ENCODE results near the gene NFYB. TPM values are rescaled to one million over a fixed set of nuclear protein-coding genes. Genes with fewer than 3 reads are reported as not detected.
A peak's percentile ranks its signal among the peaks of the same experiment; 100 is the strongest.

NFYB gene
- polyA plus RNA-seq, 1 of the 3 experiments (the other 2 are of a cell fraction): 11.0 TPM

DNA sequence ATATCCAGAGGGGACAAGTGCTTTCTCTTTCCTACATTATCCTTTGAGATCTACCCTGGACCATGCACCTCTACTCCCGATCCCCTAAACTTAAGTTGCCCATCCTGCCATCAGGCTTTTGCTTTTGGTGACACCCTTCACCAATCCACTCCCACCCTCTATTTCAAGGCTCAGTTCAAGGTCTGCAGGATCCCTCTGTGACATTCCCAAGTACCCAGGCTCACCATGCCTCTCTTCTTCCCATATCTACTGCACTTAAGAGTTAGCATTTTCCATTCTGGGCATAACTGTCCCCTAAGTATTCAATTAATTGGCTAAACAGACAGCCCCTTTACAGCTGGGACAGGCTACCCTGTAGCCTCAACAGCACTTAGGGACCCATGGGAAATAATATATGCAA lies 3.1 kb downstream of the NFYB start:
- peaks cover 39 to 44% of the 10 kb centered on the region in 2 experiments for H3K4me1 ChIP-seq (ENCODE audit: control insufficient read depth in 1 of 2, insufficient read depth in 2 of 2, low read depth in 1 of 2, low read length in 1 of 2)
- WGBS (ENCODE audit: low lambda C conversion rate): 100% methylated on average over 1 of the region's 1 CpG
- H3K27me3 ChIP-seq (ENCODE audit: insufficient read depth): no peaks in the 10 kb centered on the region
- DNase-seq: no peak
- peaks cover 6% of the 10 kb centered on the region for H3F3A ChIP-seq (replicated peaks; ENCODE audit: insufficient read depth)
- peaks cover 25 to 37% of the 10 kb centered on the region in 2 experiments for H3K36me3 ChIP-seq (replicated peaks in 1 of 2; ENCODE audit: control insufficient read depth in 1 of 2, insufficient read depth in 2 of 2, low read length in 1 of 2)
- no peaks in the 10 kb centered on the region for H4K20me1 ChIP-seq (ENCODE audit: insufficient read depth)
- peaks cover 67% of the 10 kb centered on the region for H3K79me2 ChIP-seq (ENCODE audit: insufficient read depth)
- CTCF ChIA-PET: no interaction called here
- no peaks in the 10 kb centered on the region for H3K9me2 ChIP-seq
- H2AFZ ChIP-seq (ENCODE audit: low read depth): no peak overlapping the region
- TF ChIP-seq, protein P1, sequence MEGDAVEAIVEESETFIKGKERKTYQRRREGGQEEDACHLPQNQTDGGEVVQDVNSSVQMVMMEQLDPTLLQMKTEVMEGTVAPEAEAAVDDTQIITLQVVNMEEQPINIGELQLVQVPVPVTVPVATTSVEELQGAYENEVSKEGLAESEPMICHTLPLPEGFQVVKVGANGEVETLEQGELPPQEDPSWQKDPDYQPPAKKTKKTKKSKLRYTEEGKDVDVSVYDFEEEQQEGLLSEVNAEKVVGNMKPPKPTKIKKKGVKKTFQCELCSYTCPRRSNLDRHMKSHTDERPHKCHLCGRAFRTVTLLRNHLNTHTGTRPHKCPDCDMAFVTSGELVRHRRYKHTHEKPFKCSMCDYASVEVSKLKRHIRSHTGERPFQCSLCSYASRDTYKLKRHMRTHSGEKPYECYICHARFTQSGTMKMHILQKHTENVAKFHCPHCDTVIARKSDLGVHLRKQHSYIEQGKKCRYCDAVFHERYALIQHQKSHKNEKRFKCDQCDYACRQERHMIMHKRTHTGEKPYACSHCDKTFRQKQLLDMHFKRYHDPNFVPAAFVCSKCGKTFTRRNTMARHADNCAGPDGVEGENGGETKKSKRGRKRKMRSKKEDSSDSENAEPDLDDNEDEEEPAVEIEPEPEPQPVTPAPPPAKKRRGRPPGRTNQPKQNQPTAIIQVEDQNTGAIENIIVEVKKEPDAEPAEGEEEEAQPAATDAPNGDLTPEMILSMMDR (IDR thresholded peaks at IDR 0.05): no peak
- no peak for TF ChIP-seq RFX5 (IDR thresholded peaks at IDR 0.05; ENCODE audit: low read length)
- TF ChIP-seq MEF2A (IDR thresholded peaks at IDR 0.05; ENCODE audit: borderline replicate concordance, low read depth): no peak
- TF ChIP-seq, protein P2, sequence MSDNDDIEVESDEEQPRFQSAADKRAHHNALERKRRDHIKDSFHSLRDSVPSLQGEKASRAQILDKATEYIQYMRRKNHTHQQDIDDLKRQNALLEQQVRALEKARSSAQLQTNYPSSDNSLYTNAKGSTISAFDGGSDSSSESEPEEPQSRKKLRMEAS (IDR thresholded peaks at IDR 0.05; ENCODE audit: low read depth): no peak
- TF ChIP-seq POLR2AphosphoS5 (IDR thresholded peaks at IDR 0.05; ENCODE audit: low read depth, low read length): no peak
- TF ChIP-seq EZH2phosphoT487 (IDR thresholded peaks at IDR 0.05; ENCODE audit: borderline replicate concordance, low read depth): no peak
- TF ChIP-seq FOSL2 (IDR thresholded peaks at IDR 0.05; ENCODE audit: borderline replicate concordance, low read depth): no peak
- TF ChIP-seq RXRA (IDR thresholded peaks at IDR 0.05; ENCODE audit: borderline replicate concordance, low read depth): no peak
- TF ChIP-seq, protein P3, sequence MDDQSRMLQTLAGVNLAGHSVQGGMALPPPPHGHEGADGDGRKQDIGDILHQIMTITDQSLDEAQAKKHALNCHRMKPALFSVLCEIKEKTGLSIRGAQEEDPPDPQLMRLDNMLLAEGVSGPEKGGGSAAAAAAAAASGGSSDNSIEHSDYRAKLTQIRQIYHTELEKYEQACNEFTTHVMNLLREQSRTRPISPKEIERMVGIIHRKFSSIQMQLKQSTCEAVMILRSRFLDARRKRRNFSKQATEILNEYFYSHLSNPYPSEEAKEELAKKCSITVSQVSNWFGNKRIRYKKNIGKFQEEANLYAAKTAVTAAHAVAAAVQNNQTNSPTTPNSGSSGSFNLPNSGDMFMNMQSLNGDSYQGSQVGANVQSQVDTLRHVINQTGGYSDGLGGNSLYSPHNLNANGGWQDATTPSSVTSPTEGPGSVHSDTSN (IDR thresholded peaks at IDR 0.05): no peak
- no peak for TF ChIP-seq FOXM1 (IDR thresholded peaks at IDR 0.05; ENCODE audit: low read depth)
- TF ChIP-seq TAF1 (IDR thresholded peaks at IDR 0.05; ENCODE audit: borderline replicate concordance, low read depth, low read length): no peak
- TF ChIP-seq, protein P4, sequence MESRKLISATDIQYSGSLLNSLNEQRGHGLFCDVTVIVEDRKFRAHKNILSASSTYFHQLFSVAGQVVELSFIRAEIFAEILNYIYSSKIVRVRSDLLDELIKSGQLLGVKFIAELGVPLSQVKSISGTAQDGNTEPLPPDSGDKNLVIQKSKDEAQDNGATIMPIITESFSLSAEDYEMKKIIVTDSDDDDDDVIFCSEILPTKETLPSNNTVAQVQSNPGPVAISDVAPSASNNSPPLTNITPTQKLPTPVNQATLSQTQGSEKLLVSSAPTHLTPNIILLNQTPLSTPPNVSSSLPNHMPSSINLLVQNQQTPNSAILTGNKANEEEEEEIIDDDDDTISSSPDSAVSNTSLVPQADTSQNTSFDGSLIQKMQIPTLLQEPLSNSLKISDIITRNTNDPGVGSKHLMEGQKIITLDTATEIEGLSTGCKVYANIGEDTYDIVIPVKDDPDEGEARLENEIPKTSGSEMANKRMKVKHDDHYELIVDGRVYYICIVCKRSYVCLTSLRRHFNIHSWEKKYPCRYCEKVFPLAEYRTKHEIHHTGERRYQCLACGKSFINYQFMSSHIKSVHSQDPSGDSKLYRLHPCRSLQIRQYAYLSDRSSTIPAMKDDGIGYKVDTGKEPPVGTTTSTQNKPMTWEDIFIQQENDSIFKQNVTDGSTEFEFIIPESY (IDR thresholded peaks at IDR 0.05; ENCODE audit: borderline replicate concordance, low read depth): no peak
- no peak for TF ChIP-seq ELF1 (IDR thresholded peaks at IDR 0.05)
- no peak for TF ChIP-seq CHD2 (IDR thresholded peaks at IDR 0.05; ENCODE audit: low read length, partially characterized antibody)
- TF ChIP-seq MXI1 (IDR thresholded peaks at IDR 0.05; ENCODE audit: low read depth, low read length): no peak
- no peak for TF ChIP-seq JUND (IDR thresholded peaks at IDR 0.05)
- TF ChIP-seq EP300 (IDR thresholded peaks at IDR 0.05; ENCODE audit: borderline replicate concordance in 1 of 2, low read depth in 1 of 2, low read length in 1 of 2): no peak
- no peak for TF ChIP-seq RAD21 (IDR thresholded peaks at IDR 0.05; ENCODE audit: low read length)
- no peak for TF ChIP-seq YY1 (IDR thresholded peaks at IDR 0.05; ENCODE audit: low read depth)
- TF ChIP-seq, protein P5, sequence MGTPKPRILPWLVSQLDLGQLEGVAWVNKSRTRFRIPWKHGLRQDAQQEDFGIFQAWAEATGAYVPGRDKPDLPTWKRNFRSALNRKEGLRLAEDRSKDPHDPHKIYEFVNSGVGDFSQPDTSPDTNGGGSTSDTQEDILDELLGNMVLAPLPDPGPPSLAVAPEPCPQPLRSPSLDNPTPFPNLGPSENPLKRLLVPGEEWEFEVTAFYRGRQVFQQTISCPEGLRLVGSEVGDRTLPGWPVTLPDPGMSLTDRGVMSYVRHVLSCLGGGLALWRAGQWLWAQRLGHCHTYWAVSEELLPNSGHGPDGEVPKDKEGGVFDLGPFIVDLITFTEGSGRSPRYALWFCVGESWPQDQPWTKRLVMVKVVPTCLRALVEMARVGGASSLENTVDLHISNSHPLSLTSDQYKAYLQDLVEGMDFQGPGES (IDR thresholded peaks at IDR 0.05; ENCODE audit: low read depth, low read length): no peak
- H3K9ac ChIP-seq: no peak overlapping the region
- H3K4me2 ChIP-seq: peak overlapping the region; percentile 45; the same call in 1 of the 2 replicates
- POLR2A ChIA-PET: no interaction called here
- H3K4me3 ChIP-seq (ENCODE audit: low read depth in 2 of 2, low read length in 1 of 2): no peak overlapping the region
- no peak overlapping the region for H3K27ac ChIP-seq (ENCODE audit: low read depth in 2 of 2, low read length in 1 of 2)
- no peaks in the 10 kb centered on the region for H3K9me3 ChIP-seq

Measured in SK-N-SH (cell line).